Measurements from ENCODE around the gene CWC27. TPM values are rescaled to one million over a fixed set of nuclear protein-coding genes. Genes with fewer than 3 reads are reported as not detected.
A peak's percentile ranks its signal among the peaks of the same experiment; 100 is the strongest.

CWC27 gene
- total RNA-seq, 1 donor from 2014 or later: 27.6 TPM

DNA sequence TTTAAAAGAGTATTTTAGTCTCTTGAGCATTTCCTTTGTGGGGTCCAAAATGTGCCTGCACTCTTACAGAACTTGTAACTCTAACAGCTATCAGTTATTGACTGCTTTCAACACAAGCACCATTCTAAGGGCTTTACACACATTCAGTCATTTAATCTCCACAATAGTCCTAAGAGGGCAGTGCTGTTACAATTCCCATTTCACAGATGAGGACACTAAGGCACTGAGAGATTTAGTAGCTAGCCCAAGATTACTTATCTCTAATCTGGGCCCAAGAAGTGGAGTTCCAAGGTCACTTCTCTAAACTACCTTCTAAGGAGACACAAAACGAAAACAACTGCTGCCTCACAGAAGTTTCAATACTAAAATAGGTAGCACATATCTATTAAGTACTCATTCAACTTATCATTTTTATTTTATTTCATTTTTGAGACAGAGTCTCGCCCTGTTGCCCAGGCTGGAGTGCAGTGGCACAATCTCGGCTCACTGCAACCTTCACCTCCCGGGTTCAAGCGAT lies 275.2 kb downstream of the CWC27 start:
- DNase-seq (ENCODE audit: low spot score) (no peak), ATAC-seq (no peak)
- intact Hi-C loops (cut with DNase I): no loop called here

- DNase-seq (ENCODE audit: low spot score) (no peak), ATAC-seq (no peak)
- intact Hi-C loops (cut with DNase I): no loop called here
These were observed 278.5 kb downstream of the CWC27 start for GRCh38 chr5:65047225-65047624.

DNA sequence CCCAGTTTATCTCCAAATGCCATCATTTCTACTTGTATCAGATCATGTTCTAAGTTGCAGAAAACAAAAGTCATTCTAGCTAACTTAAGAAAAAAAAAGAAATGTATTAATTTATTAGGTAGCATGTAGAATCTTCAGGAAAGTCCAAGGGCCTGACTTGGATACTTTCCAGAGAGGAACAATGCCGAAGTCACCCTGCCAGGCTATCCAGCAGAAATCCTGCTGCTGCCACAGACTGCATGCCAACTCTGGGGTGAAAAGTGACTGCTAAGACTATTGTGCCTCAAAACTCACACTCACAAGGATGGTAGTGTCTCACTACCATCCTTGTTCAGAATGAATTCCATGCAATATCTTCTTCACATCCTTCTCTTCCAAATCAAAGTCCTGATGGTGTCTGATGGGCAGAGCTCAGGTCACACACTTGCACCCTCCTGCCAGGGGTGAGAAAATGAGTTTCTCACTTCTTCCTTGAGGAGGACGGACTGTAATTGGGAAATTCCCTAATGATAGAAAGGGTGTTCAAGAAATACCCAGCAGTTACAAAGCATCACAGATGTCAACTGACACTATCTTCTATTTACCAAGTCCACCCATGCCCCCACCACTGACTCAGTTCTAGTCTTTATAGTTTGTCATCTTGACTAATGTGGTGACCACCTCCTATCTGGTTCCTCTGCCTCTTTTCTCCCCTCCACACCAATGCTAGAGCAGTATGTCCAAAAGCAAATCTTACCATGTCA lies 279.4 kb downstream of the CWC27 start:
- no peak for ATAC-seq
- no peak for DNase-seq (ENCODE audit: low spot score)
- intact Hi-C loops (cut with DNase I): no loop called here

- no peak for ATAC-seq
- no peak for DNase-seq (ENCODE audit: low spot score)
- intact Hi-C loops (cut with DNase I): no loop called here
These were observed 281.4 kb downstream of the CWC27 start for GRCh38 chr5:65050140-65050539.

DNA sequence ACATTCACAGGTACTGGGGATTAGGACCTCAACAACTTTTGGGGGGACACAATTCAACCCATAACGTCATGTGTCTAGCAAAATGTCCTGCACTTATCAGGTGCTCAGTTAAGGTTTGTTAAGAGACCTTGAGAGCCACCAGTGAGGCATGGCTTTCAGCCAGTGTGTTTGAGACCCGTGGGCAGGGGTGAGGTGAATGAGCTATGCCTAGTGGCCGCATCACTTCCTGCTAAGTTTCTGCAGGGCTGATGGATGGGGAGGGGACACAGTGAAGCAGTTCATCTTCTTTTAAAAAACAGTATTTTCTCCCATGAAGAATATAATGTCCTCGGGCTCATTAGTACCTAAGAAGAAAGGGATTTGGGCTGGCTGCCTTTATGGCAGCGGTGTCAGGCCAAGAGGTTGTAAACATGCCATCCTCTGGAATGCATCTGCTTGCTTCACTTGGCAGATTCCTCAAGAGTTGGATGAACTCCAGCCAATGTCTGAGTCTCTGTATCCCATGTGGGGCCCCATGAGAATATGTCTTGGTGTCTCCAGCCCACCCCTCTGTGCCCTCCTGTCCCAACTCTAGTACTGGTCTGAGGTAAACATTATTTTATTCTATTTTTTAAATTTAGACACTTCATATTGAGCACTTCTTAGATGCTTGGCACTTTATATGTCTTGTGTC lies 282.2 kb downstream of the CWC27 start:
- intact Hi-C loops (cut with DNase I): no loop called here
- DNase-seq (ENCODE audit: low spot score) (no peak), ATAC-seq (peak; percentile 53)

DNA sequence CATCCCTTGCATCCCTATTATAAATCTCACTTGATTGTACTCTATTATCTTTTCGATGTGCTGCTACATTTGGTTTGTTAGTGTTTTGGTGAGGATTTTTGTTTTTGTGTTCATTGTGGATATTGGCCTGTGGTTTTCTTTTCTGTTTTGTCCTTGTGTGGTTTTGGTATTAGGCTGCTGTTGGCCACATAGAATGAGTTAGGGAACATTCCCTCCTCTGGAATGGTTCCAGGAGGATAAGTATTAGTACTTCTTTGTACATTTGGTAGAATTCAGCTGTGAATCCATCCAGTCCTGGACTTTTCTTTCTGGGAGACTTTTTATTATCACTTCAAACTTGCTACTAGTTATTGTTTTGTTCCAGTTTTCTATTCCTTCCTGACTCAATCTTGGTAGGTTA lies 287.2 kb downstream of the CWC27 start:
- intact Hi-C loops (cut with DNase I): no loop called here
- no peak for ATAC-seq
- DNase-seq (ENCODE audit: low spot score): no peak

- intact Hi-C loops (cut with DNase I): no loop called here
- no peak for ATAC-seq
- DNase-seq (ENCODE audit: low spot score): no peak
These were observed 291.2 kb downstream of the CWC27 start for GRCh38 chr5:65059681-65060598.

DNA sequence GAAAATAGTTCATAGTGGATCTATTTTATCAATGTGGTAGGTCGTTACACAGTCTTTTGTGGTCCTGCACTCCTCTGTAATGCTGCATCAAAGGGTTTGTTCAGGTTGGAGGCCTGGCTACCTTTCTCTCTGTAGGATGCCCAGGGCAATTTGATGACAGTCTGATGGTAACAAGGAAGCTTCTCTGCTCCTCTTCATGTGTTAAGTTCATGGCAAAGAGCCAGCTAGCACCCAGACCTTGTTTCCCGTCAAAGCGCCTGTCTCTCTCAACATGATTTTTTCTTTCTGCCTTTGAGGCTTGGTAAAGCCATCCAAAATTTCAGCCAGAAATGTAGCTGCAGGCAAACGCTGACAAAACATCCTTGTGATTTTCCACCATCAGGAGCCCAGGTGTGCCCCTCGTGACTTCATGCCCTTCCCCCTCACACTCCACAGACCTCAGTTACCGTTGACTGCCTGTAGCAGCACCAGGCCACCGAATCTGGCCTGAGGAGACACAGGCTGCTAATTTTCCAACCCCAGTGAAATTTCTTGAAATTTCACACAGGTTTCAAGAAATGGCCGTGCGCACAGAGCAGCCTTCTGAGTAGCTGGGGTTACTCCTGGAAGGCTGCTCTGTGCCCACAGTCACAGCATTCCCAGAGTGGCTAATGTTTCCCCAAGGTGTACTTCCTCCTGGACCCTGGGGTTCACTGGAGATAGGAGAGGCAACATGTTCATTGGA lies 292.7 kb downstream of the CWC27 start:
- intact Hi-C loops (cut with DNase I): no loop called here
- DNase-seq (ENCODE audit: low spot score): no peak

GRCh38 chr5:65061974-65062353 lies 293.2 kb downstream of the CWC27 start:
- ATAC-seq (no peak), DNase-seq (ENCODE audit: low spot score) (no peak)
- intact Hi-C loops (cut with DNase I): no loop called here

More for the DNA sequence above, 292.7 kb downstream of the CWC27 start:
- ATAC-seq: no peak

DNA sequence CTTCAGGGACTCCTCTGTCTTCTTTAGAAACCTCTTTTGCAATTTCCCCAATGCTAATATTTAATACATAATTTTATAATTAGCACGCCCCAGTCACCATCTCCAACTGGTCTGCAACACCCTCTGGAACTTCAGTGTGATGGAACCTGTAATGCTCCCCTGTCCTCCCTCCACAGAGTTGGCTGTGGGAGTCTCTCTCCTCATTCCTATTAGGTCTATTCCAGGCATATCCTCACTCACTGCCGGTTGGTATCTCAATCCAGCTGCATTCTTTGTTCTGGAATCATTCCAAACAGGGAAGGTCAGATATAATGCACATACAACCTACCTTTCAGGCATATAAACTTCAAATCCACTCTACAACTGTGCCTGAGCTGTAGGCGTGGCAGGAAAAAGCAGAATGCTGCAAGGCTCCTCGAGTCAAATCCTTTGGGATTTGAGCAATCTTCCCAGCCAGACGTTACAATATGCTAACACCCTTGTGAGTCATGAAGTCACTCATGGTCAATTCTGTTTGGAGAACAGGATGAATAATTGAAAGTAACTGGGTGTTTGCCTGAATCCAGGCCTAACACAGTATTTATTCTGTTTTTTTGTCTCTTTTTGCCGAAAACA lies 293.8 kb downstream of the CWC27 start:
- intact Hi-C loops (cut with DNase I): no loop called here
- DNase-seq (ENCODE audit: low spot score) (no peak), ATAC-seq (peak; percentile 95)

DNA sequence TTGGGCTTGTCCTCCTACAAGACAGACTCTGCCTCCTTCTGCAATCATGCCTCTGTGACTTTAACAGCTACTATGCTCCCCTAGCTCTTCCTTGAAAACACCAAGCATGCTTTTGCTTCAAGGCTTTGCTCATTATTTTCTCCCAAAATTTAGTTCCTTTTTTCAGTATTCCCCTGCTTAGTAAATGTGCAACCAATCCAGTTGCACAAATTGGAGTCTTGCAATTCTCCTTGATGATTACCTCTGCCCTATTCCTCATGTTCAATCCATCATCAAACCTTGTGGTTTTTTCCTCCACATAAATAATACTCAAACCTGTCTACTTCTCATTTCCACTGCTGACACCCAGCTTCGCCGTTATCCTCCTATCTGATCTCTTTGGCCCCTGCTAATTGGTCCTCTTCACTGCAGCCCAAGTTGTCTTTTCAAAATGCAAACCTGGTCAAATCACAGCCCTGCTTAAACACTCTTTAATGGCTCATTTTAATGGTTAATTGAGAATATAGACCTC lies 296.3 kb downstream of the CWC27 start:
- DNase-seq (ENCODE audit: low spot score) (no peak), ATAC-seq (no peak)
- intact Hi-C loops (cut with DNase I): no loop called here

DNA sequence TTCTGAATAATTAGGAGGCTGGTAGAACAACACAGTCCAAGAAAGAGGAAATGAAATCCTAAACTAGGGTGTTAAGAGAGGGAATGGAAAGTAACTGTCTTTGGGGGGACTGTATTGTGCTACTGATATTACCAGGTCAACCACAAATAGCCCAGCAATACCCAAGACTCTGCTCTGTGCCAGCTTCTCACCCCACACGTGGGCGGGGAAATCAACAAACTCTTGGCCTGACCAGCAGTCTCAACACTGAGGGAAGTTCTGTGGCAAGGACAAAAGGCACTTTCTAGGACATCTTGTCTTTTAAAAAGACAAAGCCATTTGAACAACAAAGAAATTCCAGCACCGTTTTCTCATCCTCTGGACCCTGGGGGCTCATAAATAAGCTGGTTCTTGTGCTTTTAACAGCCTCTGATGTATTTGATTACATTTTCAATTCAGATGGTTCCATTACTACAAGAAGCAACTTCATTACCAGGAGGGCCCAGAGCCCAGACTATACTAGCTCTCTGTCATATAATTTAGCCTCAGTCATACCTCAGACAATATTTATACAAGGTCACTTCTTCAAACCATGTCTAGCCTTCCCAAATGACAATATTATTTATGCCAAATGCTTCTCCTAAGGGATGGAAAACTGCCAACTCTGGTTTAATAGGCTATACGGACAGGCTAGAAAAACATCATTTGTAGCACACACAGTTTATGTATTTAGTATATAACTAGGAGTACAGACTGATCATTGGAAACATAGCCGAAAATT lies 297.8 kb downstream of the CWC27 start:
- ATAC-seq (peak; percentile 71), DNase-seq (ENCODE audit: low spot score) (no peak)
- intact Hi-C loops (cut with DNase I): no loop called here

- intact Hi-C loops (cut with DNase I): no loop called here
- ATAC-seq: no peak
These were observed 298.4 kb downstream of the CWC27 start for GRCh38 chr5:65067147-65067506.

More at GRCh38 chr5:65067147-65067506, 298.4 kb downstream of the CWC27 start:
- DNase-seq (ENCODE audit: low spot score): no peak

Other genes with a start within 250 kb of the CWC27 start
- not detected for gene SHISAL2B, start 78.4 kb upstream of the CWC27 start, total RNA-seq
- 21.6 TPM for gene SREK1IP1, start 239 bp upstream of the CWC27 start, total RNA-seq